Gastrocnemius medialis (tissue), 4 donors: ENCODE data around the gene ATP6V0D1. TPM values are rescaled to one million over a fixed set of nuclear protein-coding genes. Genes with fewer than 3 reads are reported as not detected.

Experiments used
- ATAC-seq, 2 donors: fragments of 150-250 bp; one replicate each; pipeline ENCODE4 v1.9.1; 2016
- DNase-seq, 2 donors: peaks; one replicate each; pipeline ENCODE4 v3.0.0-alpha.2; 2019
- H3K27ac ChIP-seq, 4 donors: fragments of 200-600 bp; sonication (generic); 1 replicate in 1 of 4; 2 replicates in 3 of 4; pipeline ENCODE4 v1.5.1; 2016 to 2018; ENCODE audit warnings: mild to moderate bottlenecking in 2 of 4, moderate library complexity in 1 of 4
- H3K27me3 ChIP-seq, 3 donors: fragments of 200-600 bp; sonication (generic) in 2 of 3; 1 replicate in 1 of 3; 2 replicates in 2 of 3; pipeline versions ENCODE4 v1.5.1 to v1.6.0; 2016 to 2019; ENCODE audit warnings: mild to moderate bottlenecking in 1 of 3, moderate library complexity in 1 of 3
- H3K36me3 ChIP-seq, 2 donors: fragments of 200-600 bp; sonication (generic) in 1 of 2; one replicate each; pipeline ENCODE4 v1.5.1; 2017 to 2018
- H3K4me1 ChIP-seq, 2 donors: fragments of 200-600 bp; sonication (generic) in 1 of 2; one replicate each; pipeline ENCODE4 v1.5.1; 2016 to 2017; ENCODE audit warnings: mild to moderate bottlenecking in 2 of 2
- H3K4me3 ChIP-seq, 4 donors: fragments of 200-600 bp; sonication (generic) in 3 of 4; 1 replicate in 1 of 4; 2 replicates in 3 of 4; pipeline ENCODE4 v1.5.1; 2016 to 2019; ENCODE audit warnings: mild to moderate bottlenecking in 2 of 4
- H3K9me3 ChIP-seq, 3 donors: fragments of 200-600 bp; sonication (generic) in 2 of 3; 1 replicate in 1 of 3; 2 replicates in 2 of 3; pipeline ENCODE4 v1.5.1; 2016 to 2019
- POLR2A ChIP-seq, 2 donors: fragments of 450-650 bp; IDR thresholded peaks; one replicate each; pipeline ENCODE4 v1.6.1; 2017; ENCODE audit warnings: antibody characterized with exemption in 2 of 2, mild to moderate bottlenecking in 2 of 2, moderate library complexity in 2 of 2
- in situ Hi-C, 4 donors: fragments of 200-750 bp; cut with MboI; loops; one replicate each; pipeline versions ENCODE4 v1.15.0 to v1.8.0; 2017; ENCODE audit warnings: low sequenced_read_pairs in 4 of 4
- intact Hi-C: fragments of 100-400 bp; cut with DNase I; formaldehyde crosslinking; loops from one replicate; pipeline ENCODE4 v1.15.1; 2023; ENCODE audit warnings: low total_unique reads
- total RNA-seq, 4 donors: library from RNA; depleted of rRNA; stranded (reverse); fragments of >200 nt; gene quantifications; one replicate each; pipeline versions ENCODE4 v1.1.0 to v1.2.3, GENCODE V29; 2016
- TF ChIP-seq, protein P1 (sequence below), 5 experiments: fragments of 450-650 bp in 3 of 5; fragments of 200-600 bp in 2 of 5; sonication (generic) in 2 of 5; IDR thresholded peaks in 4 of 5; conservative IDR thresholded peaks in 1 of 5; 1 replicate in 4 of 5; 2 replicates in 1 of 5; pipeline ENCODE4 v1.5.1; 2016 to 2019; ENCODE audit warnings: antibody characterized with exemption in 5 of 5, mild to moderate bottlenecking in 3 of 5, moderate library complexity in 3 of 5

Gene ATP6V0D1
- total RNA-seq = 100 to 1,000 TPM; 117 to 211 (median 157) TPM

GRCh38 chr16:67480833-67481560 lies at the start of gene ATP6V0D1:
Gene ATP6V0D1, minus strand, starts transcription at chr16:67481157. Its CDS starts 71 bp downstream, at chr16:67481086.
- peak within 1 kb of the TSS; percentile 82 to 97 (median 95) for H3K27ac ChIP-seq
- H3K4me1 ChIP-seq = peaks cover 28 to 40% of the 10 kb centered on the region in 2 donors
- H3K9me3 ChIP-seq = no peaks in the 10 kb centered on the region
- DNase-seq = peak; percentile 95 to 98
- peak; percentile 97 for ATAC-seq
- H3K4me3 ChIP-seq = peak within 1 kb of the TSS; percentile 65 to 98 (median 92)
- no peaks in the 10 kb centered on the region for H3K27me3 ChIP-seq
- H3K36me3 ChIP-seq = no peaks in the 10 kb centered on the region
- intact Hi-C loops (loop anchor here (2.0 to 5.0 kb wide), 2 partner anchors 41 to 82 kb away; partner anchors contain the start of gene CTCF), in situ Hi-C loops (loop anchor here in 1 of 4 donors (5.0 kb wide), 1 partner anchor 36 kb away; no protein-coding TSS in a partner anchor)
- peak; percentile 88 to 90 for TF ChIP-seq POLR2A (IDR thresholded peaks at IDR 0.05)
- TF ChIP-seq, protein P1, sequence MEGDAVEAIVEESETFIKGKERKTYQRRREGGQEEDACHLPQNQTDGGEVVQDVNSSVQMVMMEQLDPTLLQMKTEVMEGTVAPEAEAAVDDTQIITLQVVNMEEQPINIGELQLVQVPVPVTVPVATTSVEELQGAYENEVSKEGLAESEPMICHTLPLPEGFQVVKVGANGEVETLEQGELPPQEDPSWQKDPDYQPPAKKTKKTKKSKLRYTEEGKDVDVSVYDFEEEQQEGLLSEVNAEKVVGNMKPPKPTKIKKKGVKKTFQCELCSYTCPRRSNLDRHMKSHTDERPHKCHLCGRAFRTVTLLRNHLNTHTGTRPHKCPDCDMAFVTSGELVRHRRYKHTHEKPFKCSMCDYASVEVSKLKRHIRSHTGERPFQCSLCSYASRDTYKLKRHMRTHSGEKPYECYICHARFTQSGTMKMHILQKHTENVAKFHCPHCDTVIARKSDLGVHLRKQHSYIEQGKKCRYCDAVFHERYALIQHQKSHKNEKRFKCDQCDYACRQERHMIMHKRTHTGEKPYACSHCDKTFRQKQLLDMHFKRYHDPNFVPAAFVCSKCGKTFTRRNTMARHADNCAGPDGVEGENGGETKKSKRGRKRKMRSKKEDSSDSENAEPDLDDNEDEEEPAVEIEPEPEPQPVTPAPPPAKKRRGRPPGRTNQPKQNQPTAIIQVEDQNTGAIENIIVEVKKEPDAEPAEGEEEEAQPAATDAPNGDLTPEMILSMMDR (IDR thresholded peaks at IDR 0.05 in 4 of 5, conservative IDR thresholded peaks at IDR 0.05 in 1 of 5) = peak; percentile 88 to 95 (median 94)

DNA sequence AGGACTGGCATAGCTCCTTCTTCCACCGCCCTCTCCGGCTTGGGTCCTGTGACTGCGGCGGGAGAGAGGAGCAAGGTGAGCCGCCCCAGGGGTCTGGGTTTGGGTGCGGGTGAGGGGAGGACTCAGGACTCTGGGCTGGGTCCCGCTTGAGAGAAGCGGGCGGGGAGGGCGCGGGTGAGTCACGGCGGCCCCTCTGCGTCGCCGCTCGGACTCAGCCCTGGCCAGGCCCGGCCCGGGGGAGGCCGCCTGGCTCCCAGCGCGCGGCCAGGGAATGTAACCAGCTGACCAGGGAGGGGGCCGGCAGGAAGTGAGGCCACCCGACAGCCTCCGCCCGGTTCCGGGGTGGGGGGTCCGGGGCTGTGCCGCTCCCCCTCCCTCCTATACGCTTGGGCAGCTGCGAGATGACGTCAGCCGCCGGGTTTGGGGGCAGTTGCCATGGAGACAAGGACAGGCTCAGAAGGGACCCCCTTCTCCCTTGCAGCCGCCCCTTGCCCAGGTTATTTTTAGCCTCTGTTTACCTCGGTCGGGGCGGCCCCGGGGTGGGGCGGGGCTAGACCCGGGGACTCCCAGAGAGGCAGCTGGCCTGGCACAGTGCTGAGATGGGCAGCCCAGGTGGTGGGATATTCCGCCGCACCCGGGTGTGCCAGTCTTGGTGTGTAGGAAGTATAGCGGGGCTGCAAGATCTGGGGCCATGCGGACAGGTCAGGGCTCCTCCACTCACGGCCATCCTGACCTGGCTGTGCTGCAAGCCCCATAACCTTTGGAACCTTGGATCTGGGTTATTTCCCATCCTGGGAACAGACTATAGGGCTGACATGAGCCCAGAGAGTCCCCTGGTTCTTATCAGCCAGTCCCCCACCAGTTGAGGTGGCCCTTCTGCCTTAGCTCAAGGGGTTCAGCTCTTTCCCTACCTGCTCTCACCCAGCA lies 49.3 kb upstream of the ATP6V0D1 start:
- in situ Hi-C loops = no loop called here
- H3K4me1 ChIP-seq = peaks cover 16 to 28% of the 10 kb centered on the region in 2 donors

DNA sequence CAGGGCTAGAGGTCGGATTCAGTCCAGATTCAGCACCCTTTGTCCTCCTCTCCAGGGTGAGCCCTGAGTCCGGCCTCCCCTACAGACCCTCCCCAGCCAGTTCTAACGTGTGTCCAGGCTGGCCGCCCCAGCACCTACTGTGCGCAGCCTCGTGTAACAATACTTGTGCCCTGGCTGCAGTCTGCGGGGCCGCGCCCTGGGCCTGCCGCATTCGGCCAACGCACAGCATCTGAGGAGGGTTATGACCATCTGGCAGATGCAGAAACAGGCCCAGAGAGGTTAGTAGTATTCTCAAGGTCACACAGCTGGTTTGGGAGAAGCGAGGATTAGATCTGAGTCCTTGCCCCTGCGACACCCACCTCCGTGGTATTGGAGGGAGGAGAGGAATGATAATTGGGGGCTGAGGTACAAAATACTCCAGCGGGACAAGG lies 48.6 kb upstream of the ATP6V0D1 start:
- H3K36me3 ChIP-seq = no peaks in the 10 kb centered on the region
- no peak for TF ChIP-seq POLR2A (IDR thresholded peaks at IDR 0.05)
- TF ChIP-seq, protein P1 (IDR thresholded peaks at IDR 0.05 in 4 of 5, conservative IDR thresholded peaks at IDR 0.05 in 1 of 5) = peak in 1 of 5 experiments; percentile 11
- no peaks in the 10 kb centered on the region for H3K9me3 ChIP-seq
- intact Hi-C loops (loop anchor here (10.0 kb wide), 1 partner anchor 275 kb away; the partner anchor contains the start of genes RANBP10 and TSNAXIP1), in situ Hi-C loops (loop anchor here in 2 of 4 donors (10.0 kb wide), 2 partner anchors 125 to 135 kb away; partner anchors contain the start of genes ACD (in 1 of the 2), C16orf86 (in 1 of the 2), ENKD1 (in 1 of the 2) and PARD6A (in 1 of the 2))
- no peaks in the 10 kb centered on the region for H3K27me3 ChIP-seq
- H3K4me1 ChIP-seq = peaks cover 16 to 28% of the 10 kb centered on the region in 2 donors
- peak overlapping the region; percentile 91 to 99 (median 93) for H3K27ac ChIP-seq
- DNase-seq = no peak
- peak; percentile 33 to 35 for ATAC-seq
- H3K4me3 ChIP-seq = peak overlapping the region; percentile 77 to 97 (median 93)

More for the DNA sequence above, 49.3 kb upstream of the ATP6V0D1 start:
- peak overlapping the region; percentile 77 to 97 (median 93) for H3K4me3 ChIP-seq
- no peaks in the 10 kb centered on the region for H3K9me3 ChIP-seq
- peak overlapping the region; percentile 91 to 99 (median 93) for H3K27ac ChIP-seq
- no peaks in the 10 kb centered on the region for H3K36me3 ChIP-seq
- DNase-seq (peak; percentile 39 to 63), ATAC-seq (peak; percentile 30 to 37)
- TF ChIP-seq, protein P1 (IDR thresholded peaks at IDR 0.05 in 4 of 5, conservative IDR thresholded peaks at IDR 0.05 in 1 of 5) = no peak
- peak; percentile 69 to 85 for TF ChIP-seq POLR2A (IDR thresholded peaks at IDR 0.05)
- H3K27me3 ChIP-seq = no peaks in the 10 kb centered on the region
- intact Hi-C loops = no loop called here
